ENCODE measurements around the gene ARHGAP29.
"Not testable (repeated sequence)": the region's sequence is repeated elsewhere in the genome, so short reads cannot be mapped to it uniquely, and the experiment has no call there.

ARHGAP29 gene

GRCh38 chr1:94169126-94169525 is 68.3 kb downstream of the ARHGAP29 start:
- DNase-seq, result no peak

- DNase-seq, result no peak
These were observed 71.5 kb downstream of the ARHGAP29 start for GRCh38 chr1:94165843-94166242.

- DNase-seq, result not testable (repeated sequence)
These were observed 72.5 kb downstream of the ARHGAP29 start for GRCh38 chr1:94164885-94165284.

- not testable (repeated sequence) for DNase-seq
These were observed 73.3 kb downstream of the ARHGAP29 start for GRCh38 chr1:94164121-94164520.

GRCh38 chr1:94163249-94163648 is 74.1 kb downstream of the ARHGAP29 start:
- not testable (repeated sequence) for DNase-seq

- no peak for DNase-seq
These were observed 76.6 kb downstream of the ARHGAP29 start for GRCh38 chr1:94160811-94161210.

GRCh38 chr1:94156096-94156625 is 81.2 kb downstream of the ARHGAP29 start:
- no peak for DNase-seq

GRCh38 chr1:94154989-94155388 is 82.4 kb downstream of the ARHGAP29 start:
- no peak for DNase-seq

- no peak for DNase-seq
These were observed 84.3 kb downstream of the ARHGAP29 start for GRCh38 chr1:94153133-94153532.

GRCh38 chr1:94149166-94149565 is 88.2 kb downstream of the ARHGAP29 start:
- DNase-seq, result not testable (repeated sequence)

GRCh38 chr1:94146273-94146672 is 91.1 kb downstream of the ARHGAP29 start:
- DNase-seq, result no peak

GRCh38 chr1:94144836-94145235 is 92.5 kb downstream of the ARHGAP29 start:
- DNase-seq, result no peak

GRCh38 chr1:94143809-94144176 is 93.6 kb downstream of the ARHGAP29 start:
- no peak for DNase-seq

GRCh38 chr1:94143173-94143808 is 94.1 kb downstream of the ARHGAP29 start:
- no peak for DNase-seq

GRCh38 chr1:94142583-94142982 is 94.8 kb downstream of the ARHGAP29 start:
- DNase-seq, result no peak

GRCh38 chr1:94142022-94142421 is 95.4 kb downstream of the ARHGAP29 start:
- no peak for DNase-seq

GRCh38 chr1:94132111-94132510 is 105.3 kb downstream of the ARHGAP29 start:
- DNase-seq, result no peak

GRCh38 chr1:94130851-94131595 is 106.4 kb downstream of the ARHGAP29 start:
- no peak for DNase-seq

GRCh38 chr1:94126651-94127050 is 110.7 kb downstream of the ARHGAP29 start:
- no peak for DNase-seq

- DNase-seq, result no peak
These were observed 111.6 kb downstream of the ARHGAP29 start for GRCh38 chr1:94125551-94126514.

GRCh38 chr1:94124538-94124937 is 112.8 kb downstream of the ARHGAP29 start:
- DNase-seq, result no peak

GRCh38 chr1:94122201-94122970 is 115.0 kb downstream of the ARHGAP29 start:
- DNase-seq, result no peak
